Lung microvascular endothelial cell (primary cell): ENCODE results near the gene NCOA1. TPM values are rescaled to one million over a fixed set of nuclear protein-coding genes. Genes with fewer than 3 reads are reported as not detected.
"Not testable (repeated sequence)": the region's sequence is repeated elsewhere in the genome, so short reads cannot be mapped to it uniquely, and the experiment has no call there.

Experiments
- DNase-seq, 2 donors: peaks; one replicate each; pipeline versions ENCODE4 v3.0.0 to v3.0.0-alpha.2; 2010; ENCODE audit warnings: low read depth in 2 of 2
- total RNA-seq: library from RNA; depleted of rRNA; stranded (reverse); fragments of >200 nt; gene quantifications from 2 replicates; pipeline ENCODE4 v1.2.1, GENCODE V29; 2014

NCOA1 gene
- 5.0 and 10.7 TPM in 2 replicates for total RNA-seq

- DNase-seq: peak; percentile 89 to 90
Measured at GRCh38 chr2:24490690-24491541, at the start of gene NCOA1. Gene NCOA1, plus strand, starts transcription at chr2:24491254. Its CDS starts 167,424 bp downstream, at chr2:24658678.

- DNase-seq: no peak
Measured at GRCh38 chr2:24448797-24449196, 42.3 kb upstream of the NCOA1 start.

- no peak for DNase-seq
Measured at GRCh38 chr2:24449344-24449743, 41.7 kb upstream of the NCOA1 start.

GRCh38 chr2:24451805-24452501, 39.1 kb upstream of the NCOA1 start:
- no peak for DNase-seq

- DNase-seq: no peak
Measured at GRCh38 chr2:24452502-24452885, 38.6 kb upstream of the NCOA1 start.

GRCh38 chr2:24453379-24454073, 37.5 kb upstream of the NCOA1 start:
- DNase-seq: no peak

- peak in 1 of 2 donors; percentile 11 for DNase-seq
Measured at GRCh38 chr2:24454294-24454693, 36.8 kb upstream of the NCOA1 start.

GRCh38 chr2:24456599-24457556, 34.2 kb upstream of the NCOA1 start:
- peak; percentile 43 to 63 for DNase-seq

GRCh38 chr2:24457696-24458386, 33.2 kb upstream of the NCOA1 start:
- DNase-seq: no peak

GRCh38 chr2:24459224-24460161, 31.6 kb upstream of the NCOA1 start:
- DNase-seq: no peak

GRCh38 chr2:24461685-24462084, 29.4 kb upstream of the NCOA1 start:
- DNase-seq: no peak

GRCh38 chr2:24463271-24463670, 27.8 kb upstream of the NCOA1 start:
- DNase-seq: no peak

GRCh38 chr2:24466871-24467870, 23.9 kb upstream of the NCOA1 start:
- DNase-seq: no peak

- not testable (repeated sequence) for DNase-seq
Measured at GRCh38 chr2:24468453-24468852, 22.6 kb upstream of the NCOA1 start.

- no peak for DNase-seq
Measured at GRCh38 chr2:24469148-24469650, 21.9 kb upstream of the NCOA1 start.

- no peak for DNase-seq
Measured at GRCh38 chr2:24471662-24472061, 19.4 kb upstream of the NCOA1 start.

- no peak for DNase-seq
Measured at GRCh38 chr2:24472416-24472815, 18.6 kb upstream of the NCOA1 start.

- DNase-seq: no peak
Measured at GRCh38 chr2:24473626-24474025, 17.4 kb upstream of the NCOA1 start.
